GM19452 (cell line): Measurements from ENCODE around the gene SLC7A6OS.
"Not testable (repeated sequence)": the region's sequence is repeated elsewhere in the genome, so short reads cannot be mapped to it uniquely, and the experiment has no call there.

Source experiments
- ATAC-seq: cut with Tn5 transposase; IDR thresholded peaks from one replicate; pipeline ENCODE4 v1.9.1; 2021; ENCODE audit not compliant: unreplicated experiment

Gene SLC7A6OS

DNA sequence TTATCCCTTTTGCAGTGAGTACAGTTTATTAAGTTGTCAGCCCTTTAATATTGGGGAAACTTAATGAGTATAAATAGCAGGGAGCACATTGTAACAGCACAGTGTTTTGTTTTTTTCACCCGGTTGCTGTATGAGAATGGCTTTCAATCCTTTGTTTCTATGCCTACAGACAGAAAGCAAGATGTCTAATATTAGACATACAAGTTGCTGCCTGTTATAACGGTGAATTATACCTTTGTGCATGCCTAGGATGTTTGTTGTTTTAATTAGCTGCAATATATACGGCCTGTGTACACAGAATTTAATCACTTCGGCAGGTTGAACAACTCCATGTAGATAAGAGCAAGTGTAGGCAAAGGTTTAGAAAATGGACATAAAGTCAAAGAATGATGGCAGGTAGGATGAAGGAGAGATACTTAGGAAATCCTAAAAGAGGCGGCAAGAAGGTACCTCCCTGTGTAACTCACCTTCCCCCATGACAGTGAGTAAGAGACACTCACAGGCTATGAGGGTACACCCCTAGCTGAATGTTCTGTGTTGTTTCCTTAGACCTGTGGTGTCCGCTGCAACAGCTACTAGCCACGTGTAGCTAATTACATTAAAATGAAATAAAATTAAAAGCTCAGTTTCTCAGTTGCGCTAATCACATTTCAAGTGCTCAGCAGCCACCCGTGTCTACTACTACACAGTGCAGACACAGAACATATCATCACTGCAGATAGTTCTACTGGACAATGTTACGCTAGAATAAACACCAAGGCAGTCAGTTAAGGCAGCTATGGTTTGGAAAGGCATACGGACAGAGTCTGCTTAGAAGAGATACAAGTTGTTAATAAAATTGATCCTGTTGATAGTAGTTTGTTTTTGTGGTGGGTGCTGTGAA, 10.9 kb downstream of the SLC7A6OS start:
- no peak for ATAC-seq

DNA sequence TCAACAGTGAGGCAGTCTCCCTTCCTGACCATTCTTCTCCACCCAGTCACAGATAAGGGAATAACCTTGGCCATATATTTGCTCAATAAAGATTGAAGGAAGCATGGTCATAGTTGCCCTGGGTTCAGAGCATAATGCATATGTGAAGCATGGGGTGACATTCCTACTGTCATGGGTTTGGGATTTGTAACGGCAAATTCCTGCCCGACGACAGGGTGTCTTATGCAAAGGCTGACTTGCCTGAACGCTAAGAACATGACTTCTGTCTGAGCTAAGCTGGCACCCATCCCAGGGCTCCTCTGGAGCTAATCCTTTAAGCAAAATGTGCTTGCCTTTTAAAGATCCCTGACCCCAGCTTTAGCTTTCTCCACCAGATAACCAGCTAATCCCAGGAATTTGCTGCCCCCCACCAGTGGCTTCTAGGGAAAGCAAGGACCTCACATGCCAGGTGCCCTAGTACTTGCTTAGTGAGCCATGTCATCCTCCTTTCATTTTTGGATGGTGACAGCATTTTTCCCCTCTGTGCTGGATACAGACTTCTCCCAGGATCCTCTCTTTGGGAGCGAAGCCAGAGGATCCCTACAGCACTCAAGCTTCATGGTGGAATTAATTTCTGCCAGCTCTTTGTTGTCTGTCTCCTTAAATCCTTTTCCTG, 11.7 kb downstream of the SLC7A6OS start:
- no peak for ATAC-seq

DNA sequence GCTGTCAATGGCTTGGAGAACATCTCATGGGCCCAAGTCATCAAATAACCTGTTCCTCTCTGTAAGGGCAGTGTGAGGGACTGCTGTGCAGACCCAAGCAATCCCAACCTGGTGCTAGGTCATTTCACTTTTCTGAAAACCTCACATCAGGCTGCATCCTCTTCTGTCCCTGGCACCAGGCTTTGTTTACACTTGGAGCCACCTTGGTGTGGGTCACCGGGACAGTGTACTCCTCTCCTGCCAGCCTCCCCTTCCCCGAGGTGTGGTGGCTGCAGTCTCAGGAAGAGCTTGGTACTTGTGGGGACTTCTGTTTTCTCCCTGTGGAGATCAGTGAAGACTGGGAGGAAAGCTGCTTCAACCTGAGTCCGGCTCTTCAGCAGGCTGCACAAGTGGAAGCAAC, 12.4 kb downstream of the SLC7A6OS start:
- ATAC-seq: no peak

DNA sequence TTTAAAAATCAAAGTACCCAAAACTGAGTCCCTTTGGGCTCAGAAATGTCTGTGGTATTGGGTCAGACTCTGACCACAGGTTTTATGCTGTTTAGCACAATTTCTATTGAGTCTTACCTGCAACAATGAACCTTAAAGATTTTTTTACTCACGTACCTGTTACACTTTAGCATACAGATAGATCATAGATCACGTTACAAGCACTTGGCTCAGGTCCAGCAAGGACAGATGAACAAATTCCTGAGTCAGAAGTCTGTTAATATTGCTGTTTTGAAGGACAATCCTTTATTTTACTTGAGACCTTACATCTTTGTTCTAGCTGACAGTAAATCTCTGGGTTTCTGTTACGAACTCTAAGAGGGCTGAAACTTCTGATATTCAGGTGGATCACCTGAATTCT, 12.8 kb downstream of the SLC7A6OS start:
- ATAC-seq: no peak

DNA sequence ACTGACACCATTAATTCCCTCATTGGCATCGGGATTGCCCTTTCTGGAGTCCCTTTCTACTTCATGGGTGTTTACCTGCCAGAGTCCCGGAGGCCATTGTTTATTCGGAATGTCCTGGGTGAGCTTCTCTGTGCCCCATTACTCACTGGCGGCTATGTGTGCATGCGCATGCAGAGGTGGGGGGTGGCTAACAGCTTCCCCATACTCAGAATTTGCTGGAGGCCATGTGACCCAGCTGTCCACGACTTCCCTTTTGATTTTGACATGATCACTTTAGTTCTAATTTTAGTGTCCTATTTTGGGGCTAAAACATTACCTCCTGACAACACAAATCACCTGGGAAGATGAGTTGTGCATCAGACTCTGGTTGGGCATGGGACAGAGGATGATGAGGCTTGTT, 14.1 kb downstream of the SLC7A6OS start:
- ATAC-seq: no peak

DNA sequence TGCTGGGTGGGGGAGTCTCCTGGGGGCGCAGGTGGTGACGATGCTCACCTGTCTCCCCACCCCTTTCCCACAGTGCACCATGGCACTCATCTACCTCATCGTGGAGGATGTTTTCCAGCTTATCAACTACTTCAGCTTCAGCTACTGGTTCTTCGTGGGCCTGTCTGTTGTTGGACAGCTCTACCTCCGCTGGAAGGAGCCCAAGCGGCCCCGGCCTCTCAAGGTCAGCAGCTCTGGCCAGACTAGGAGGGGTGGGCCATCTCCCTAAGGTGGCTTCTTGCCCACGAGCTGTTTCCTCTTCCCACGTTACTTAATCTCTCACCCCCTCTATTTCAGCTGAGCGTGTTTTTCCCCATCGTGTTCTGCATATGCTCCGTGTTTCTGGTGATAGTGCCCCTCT, 14.5 kb downstream of the SLC7A6OS start:
- ATAC-seq: no peak

DNA sequence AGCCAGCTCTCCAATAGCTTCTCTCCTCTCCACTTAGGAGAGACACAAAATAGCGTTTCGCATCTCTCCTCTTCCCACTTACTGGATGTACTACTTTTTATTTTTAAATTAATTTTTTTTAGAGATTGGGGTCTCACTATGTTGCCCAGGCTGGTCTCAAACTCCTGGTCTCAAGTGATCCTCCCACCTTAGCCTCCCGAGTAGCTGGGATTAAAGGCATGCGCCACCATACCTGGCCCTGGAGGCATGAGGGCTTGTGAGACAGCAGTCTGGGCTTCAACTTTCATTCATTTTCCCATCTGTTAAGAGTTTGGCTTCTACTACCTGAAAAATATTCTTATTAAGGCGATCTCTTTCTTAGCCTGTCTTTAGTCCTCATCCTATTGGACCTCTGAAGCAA, 18.3 kb downstream of the SLC7A6OS start:
- no peak for ATAC-seq

DNA sequence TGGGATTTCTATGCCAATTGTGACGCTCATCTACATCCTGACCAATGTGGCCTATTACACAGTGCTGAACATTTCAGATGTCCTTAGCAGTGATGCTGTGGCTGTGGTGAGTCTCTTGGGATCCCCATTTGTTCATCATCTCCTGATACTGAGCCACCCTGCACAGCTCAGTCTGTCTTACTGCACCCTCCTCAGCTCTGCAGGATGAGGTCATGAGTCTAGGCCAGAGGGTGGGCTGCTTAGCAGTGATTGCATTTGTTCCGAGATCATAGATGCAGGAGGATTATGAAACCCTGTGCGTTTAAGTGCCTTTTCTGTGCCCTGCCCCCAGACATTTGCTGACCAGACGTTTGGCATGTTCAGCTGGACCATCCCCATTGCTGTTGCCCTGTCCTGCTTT, 19.5 kb downstream of the SLC7A6OS start:
- ATAC-seq: no peak

DNA sequence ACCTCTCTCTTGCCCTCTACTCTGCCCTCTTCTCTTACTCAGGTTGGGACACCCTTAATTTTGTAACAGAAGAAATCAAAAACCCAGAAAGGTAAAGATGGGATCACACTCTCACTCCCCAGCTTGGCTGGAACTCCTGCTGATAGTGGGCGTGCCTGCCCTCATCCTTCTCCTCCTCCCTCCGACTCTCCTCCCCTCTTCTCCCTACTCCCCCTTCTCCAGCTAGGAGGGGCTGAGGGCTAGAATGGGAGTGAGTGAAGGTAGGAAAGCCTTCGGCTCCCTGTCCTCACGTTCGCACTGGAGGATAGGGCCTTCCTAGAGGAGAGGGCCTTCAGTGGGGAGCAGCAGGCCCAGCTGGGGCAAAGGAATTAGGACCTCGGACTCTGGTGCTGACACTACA, 20.3 kb downstream of the SLC7A6OS start:
- no peak for ATAC-seq

DNA sequence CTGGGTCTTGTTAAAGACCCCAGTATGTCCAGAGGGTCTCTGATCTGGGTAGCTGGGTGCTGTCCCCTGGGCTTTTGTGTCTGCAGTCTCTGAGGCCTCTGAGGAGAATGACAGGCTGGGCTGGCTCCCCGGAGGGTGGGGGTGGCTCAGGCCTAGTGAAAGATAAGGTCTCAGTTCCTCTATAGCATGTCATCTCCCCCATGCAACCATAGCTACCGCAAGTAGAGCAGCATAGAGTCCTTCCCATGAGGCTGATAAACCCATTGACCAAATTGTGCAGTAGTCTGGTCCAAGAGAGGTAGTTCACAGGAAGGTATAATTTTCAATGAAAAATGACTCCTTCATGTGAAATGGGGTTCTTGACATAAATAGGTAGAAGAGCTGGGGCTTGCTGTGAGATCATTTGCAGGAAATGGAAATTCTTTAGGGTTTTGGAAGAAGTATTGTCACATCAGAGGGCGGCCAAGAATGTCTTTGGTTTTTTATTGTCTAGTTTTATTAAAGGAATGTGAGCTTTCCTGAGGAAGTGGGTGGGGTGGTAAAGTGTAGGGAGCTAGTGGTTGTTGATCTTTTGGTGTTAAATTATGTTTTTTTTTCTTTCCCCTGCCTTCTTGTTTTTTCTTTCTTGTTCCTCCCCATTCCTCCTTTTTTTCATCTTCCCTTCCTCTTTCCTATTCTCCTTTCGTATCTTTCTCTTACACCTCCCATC, 21.0 kb downstream of the SLC7A6OS start:
- ATAC-seq: no peak

DNA sequence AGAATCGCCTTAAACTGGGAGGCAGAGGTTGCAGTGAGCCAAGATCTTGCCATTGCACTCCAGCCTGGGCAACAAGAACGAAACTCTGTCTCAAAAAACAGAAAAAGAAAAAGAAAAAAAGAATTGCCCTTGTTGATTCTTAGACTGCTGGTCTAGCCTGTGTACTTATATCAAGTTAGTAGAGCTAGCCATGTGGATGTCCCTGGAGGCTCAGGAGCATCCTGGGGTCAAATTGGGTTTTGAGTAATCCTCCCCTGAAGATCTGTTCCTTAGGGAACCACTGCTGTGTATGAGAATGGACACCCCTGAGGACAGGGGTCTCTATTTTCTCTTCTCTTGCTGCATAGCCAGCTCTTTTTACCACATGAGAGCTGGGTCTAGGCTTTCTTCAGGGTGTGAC, 21.5 kb downstream of the SLC7A6OS start:
- ATAC-seq: no peak

DNA sequence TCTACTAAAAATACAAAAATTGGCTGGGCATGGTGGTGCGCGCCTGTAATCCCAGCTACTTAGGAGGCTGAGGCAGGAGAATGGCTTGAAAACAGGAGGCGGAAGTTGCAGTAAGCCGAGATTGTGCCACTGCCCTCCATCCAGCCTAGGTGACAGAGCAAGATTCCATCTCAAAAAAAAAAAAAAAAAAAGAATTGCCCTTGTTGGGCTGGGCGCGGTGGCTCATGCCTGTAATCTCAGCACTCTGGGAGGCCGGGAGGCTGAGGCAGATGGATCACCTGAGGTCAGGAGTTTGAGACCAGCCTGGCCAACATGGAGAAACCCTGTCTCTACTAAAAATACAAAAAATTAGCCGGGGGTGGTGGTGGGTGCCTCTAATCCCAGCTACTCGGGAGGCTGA, 21.9 kb downstream of the SLC7A6OS start:
- ATAC-seq: not testable (repeated sequence)

DNA sequence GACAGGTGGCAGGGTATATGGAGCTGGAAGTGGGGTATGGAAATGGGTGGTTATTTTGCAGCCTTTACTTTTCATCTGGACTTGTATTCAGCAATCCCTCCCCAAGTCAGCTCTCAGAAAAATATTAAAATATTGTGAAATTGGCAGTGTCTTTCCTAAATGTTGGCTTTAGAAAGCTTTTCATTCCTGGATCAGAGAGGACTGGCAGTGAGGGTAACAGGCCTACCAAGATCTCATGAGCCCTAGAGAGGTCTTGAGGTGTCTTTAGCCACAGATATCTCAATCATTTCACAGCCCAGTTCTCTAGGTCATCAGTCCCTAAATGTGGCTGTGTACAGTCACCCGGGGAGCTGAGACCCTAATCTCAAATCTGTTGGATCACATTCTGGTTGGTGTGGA, 22.5 kb downstream of the SLC7A6OS start:
- ATAC-seq: no peak

DNA sequence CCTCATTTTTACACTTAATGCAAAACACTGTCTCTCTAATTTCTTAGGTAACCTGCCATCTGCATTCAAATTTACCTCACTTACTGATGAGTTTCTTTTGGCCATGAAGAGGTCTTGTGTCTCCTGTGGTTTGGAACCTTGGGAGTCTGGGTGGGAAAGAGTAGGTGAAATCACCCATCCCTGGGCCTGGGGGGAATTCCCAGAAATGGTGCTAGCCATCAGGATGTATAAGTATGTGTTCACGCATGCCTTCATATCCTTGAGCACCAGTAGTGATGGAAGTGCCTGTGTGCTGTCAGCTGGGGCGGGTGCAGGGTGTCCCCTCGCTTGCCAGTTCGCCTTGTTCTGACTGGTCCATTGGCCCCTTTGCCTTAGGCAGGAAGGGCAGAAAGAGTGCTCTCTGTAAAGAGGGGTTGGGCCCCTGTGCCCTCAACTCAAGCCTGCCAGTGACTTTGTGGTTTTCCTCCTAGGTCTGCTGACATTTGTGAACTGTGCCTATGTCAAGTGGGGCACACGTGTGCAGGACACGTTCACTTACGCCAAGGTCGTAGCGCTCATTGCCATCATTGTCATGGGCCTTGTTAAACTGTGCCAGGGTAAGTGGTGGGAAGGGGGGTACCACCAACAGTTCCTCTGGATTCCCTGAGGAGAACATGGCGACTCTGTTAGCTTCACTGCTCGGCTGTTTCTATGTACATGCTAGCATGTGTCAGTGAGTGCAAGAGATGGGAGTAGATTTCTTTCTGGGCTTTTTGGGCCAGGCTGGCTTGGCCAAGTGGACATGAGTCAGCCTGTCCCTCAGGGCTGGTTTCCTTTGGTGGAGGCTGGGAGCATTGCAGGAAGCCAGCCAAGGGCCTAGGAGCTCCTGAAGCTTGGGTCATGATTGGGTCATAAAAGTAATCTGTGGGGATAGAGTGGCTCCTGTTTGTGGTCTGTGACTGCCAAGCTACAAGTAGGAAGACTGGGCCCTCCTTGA, 23.2 kb downstream of the SLC7A6OS start:
- no peak for ATAC-seq

DNA sequence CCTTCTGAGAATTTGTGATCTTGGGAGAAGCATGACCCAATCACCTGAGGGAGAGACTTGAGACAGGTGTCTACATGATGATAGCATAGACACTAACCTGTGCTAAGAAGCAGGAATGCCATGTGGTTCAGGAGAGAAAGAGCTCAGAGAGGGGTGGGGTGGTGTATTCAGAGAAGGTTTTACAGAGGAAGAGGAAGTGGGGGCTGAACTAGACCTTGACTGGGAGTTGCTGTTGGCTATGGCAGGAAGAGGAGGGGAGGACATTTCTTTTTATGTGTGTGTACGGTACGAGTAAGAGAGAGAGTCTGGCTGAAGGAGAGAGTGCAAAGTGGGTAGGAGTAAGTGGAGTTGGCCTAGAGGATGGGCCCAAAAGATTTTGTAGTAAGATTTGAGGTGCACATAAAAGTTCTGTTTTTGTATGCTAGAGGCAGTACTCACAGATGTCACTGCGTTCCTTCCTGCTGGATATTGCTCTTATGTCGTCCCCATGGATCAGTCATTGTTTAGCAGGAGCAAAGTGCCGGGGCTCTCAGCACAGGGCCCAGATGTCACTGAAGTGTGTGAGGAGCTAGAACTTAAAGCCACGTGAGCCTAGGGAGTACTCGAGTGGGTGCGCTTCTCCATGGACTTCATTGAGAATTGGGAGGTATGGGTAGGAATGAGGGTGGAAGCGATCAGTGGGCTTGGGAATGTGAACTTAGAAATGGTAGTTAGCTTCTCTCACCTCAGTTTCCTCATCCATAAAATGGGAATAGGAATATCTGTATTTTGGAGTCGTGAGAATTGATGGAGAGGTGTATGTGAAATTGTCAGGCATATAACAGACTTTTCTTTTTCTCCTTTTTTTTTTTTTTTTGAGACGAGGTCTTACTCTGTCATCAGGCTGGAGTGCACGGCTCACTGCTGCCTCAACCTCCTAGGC, 24.3 kb downstream of the SLC7A6OS start:
- no peak for ATAC-seq

DNA sequence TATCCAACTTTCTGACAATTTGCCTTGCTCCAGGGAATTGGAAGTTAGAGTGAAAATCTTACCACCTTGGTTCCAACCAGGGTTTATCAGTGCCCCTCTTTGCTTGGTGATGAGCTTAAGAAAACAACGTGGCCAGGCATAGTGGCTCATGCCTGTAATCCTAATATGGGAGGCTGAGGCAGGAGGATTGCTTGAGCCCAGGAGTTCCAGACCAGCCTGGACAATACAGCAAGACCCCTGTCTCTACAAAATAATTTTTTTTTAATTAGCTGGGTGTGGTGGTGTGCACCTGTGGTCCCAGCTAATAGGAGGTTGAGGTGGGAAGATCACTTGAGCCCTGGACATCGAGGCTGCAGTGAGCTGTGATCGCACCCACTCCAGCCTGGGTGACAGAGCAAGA, 25.1 kb downstream of the SLC7A6OS start:
- ATAC-seq: no peak

DNA sequence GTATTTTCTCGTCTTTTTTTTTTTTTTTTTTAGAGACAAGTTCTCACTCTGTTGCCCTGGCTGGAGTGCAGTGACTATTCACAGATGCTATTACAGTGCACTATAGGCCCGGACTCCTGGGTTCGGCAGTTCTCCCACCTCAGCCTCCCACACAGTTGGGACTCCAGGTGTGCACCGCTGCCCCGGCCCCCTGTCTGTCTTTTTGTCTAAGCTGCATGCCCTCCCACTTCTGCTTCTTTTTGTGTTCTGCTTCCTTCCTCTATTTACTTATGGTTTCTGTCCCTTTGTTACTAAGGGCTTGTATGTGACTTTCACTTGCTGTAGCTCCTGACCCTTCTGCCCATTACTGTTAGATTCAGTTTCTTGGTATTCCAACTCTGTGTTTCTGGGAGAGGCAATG, 25.9 kb downstream of the SLC7A6OS start:
- peak; percentile 52 for ATAC-seq

DNA sequence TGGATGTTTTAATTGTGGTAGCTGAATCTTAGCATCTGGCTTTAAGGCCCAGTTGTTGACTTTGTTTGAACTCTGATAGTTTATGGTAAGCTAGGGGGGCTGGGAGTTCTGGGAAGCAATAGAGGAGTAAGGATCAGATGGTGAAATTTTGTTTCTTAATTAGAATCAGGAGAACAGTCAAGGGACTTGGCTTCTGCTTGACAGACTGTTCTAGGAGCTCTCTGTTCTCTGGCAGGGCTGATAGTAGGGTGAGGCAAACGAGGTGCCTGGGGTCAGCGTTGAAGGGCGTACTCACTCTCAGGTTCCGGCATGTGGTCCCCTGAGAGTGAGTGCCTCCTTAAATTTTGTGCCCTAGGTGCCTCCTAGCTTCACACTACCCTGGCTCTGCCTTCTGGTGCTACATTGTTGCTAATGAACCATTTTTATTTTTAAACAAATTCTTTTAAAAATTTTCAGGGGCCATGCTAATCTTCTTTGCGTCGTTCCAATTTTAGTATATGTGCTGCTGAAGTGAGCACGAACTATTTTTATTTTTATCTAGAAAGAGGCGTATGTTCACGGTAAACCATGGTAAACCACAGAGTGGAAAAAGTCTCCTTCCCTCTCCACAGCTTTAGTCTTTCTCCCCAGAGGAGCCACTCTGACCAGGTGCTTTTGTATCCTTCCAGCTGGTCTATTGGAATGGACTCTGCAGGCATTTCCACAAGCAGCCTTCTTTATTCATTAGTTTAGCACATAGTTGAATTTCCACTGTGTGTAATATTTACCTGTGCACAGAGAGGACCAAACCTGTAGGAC, 26.7 kb downstream of the SLC7A6OS start:
- peak; percentile 47 for ATAC-seq

DNA sequence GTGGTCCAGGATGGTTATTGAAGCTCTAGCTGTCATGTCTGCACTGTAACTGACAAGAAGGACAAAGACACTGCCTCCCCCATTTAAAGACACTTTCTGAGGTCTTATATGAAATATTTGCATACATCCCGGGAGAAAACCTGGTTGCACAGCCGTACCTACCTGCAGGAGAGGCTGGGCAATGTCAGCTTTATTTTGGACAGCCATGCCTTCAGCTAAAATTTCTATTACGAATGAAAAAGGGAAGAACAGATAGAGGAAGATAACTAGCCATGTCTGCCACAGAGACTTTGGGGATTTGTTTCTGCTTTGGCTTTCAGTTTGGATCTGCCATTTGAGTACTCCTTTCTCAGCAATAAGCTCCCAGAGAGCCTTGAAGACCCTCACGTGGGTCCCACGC, 27.4 kb downstream of the SLC7A6OS start:
- ATAC-seq: no peak
